DND-41 (cell line): ENCODE results near the gene TMEM242.

Experiments used
- EZH2 ChIP-seq: IDR thresholded peaks from 3 replicates; pipeline ENCODE4 v1.6.1; 2012; ENCODE audit warnings: borderline replicate concordance, low read depth, mild to moderate bottlenecking, moderate library complexity, low read length, inconsistent platforms; ENCODE audit not compliant: severe bottlenecking
- TF ChIP-seq, protein P1 (sequence below): IDR thresholded peaks from 2 replicates; pipeline ENCODE4 v1.5.1; 2012; ENCODE audit warnings: borderline replicate concordance, low read length, moderate library complexity, mild to moderate bottlenecking; ENCODE audit not compliant: poor library complexity, severe bottlenecking; ENCODE audit errors: extremely low read depth

DNA sequence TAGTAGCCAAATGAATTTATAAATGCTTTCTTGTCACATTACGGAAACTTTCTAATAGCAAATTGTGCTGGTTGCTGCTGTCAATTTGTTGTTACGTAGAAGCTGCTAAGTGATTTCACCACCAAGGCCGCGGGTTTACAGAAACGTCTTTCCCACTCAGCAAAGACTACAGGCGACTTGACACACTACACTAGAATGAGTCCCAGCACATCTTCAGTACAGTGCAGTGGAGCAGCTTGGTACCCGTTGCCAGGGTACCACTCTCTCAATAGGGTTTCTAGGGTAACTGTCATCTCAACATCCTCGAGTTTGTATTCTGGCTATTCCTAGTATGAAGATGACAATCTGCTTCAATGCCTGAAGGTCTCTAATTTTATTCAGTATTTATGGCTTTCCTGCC is 35.0 kb upstream of the TMEM242 start:
- TF ChIP-seq, protein P1, sequence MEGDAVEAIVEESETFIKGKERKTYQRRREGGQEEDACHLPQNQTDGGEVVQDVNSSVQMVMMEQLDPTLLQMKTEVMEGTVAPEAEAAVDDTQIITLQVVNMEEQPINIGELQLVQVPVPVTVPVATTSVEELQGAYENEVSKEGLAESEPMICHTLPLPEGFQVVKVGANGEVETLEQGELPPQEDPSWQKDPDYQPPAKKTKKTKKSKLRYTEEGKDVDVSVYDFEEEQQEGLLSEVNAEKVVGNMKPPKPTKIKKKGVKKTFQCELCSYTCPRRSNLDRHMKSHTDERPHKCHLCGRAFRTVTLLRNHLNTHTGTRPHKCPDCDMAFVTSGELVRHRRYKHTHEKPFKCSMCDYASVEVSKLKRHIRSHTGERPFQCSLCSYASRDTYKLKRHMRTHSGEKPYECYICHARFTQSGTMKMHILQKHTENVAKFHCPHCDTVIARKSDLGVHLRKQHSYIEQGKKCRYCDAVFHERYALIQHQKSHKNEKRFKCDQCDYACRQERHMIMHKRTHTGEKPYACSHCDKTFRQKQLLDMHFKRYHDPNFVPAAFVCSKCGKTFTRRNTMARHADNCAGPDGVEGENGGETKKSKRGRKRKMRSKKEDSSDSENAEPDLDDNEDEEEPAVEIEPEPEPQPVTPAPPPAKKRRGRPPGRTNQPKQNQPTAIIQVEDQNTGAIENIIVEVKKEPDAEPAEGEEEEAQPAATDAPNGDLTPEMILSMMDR = no peak
- TF ChIP-seq EZH2 = no peak
